ENCODE measurements around the gene KCNG1. TPM values are rescaled to one million over a fixed set of nuclear protein-coding genes. Genes with fewer than 3 reads are reported as not detected.

The KCNG1 gene
- total RNA-seq, 8 experiments from 2014 or later = 0.70 to 24.2 (median 5.7) TPM

DNA sequence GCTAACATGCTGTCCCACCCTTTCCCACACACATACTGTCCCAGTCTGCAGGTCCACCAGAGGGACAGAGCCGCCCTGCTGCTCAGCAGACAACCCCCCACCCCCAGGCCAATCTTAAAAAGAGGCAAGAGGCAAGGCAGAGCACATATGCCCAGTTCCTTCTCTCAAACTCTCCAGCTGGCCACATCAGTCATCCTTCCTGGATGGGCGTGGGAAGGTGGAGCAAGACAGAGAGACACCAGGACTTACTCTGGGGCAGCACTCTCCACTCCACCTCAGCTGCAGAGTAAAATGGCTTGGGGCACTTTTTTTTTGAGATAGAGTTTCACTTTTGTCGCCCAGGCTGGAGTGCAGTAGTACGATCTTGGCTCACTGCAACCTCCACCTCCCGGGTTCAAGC, 53.5 kb downstream of the KCNG1 start:
- Histone ChIP-seq H3K4me3 (no peak overlapping the region), H3K4me1 (replicated peaks in 1 of 2) (peaks cover 14 to 20% of the 10 kb centered on the region in 2 donors), H3K27ac (no peak overlapping the region)
- 56 to 100% (median 73%) methylated on average over 1 to 3 of the region's 5 CpGs; no CpG with 5 or more reads in 4 of the 10 experiments for WGBS, 10 experiments
- peak in 2 of 8 experiments; percentile 52 to 53 for ATAC-seq (replicated peaks in 6 of 8)
- in situ Hi-C loops (cut with MboI; ENCODE audit: low pct_unique_long_range_greater_than_20kb in 2 of 9, low sequenced_read_pairs in 9 of 9, unreplicated experiment in 9 of 9) = no loop called here

DNA sequence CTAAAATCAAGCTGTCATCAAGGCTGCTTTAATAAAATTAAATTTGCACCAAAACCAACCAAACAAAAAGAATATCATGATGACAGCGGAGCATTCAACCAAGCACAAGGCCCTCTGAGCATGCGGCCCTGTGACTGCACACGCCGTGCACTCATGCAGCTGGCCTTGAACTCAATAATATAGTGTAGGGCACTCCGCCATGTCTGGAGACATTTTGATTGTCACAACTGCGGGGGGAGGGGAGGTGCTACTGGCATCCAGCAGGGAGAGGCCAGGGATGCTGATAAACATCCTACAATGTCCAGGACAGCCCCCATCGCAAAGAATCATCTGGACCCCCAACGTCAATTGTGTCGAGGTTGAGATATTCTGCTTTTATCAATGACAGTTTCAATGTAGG, 54.6 kb downstream of the KCNG1 start:
- peak in 3 of 8 experiments; percentile 18 to 50 (median 43) for ATAC-seq (replicated peaks in 6 of 8)
- Histone ChIP-seq H3K27ac (peak overlapping the region in 1 of 2 donors; percentile 60), H3K4me3 (no peak overlapping the region), H3K4me1 (replicated peaks in 1 of 2) (peaks cover 14 to 20% of the 10 kb centered on the region in 2 donors)
- in situ Hi-C loops (cut with MboI; ENCODE audit: low pct_unique_long_range_greater_than_20kb in 2 of 9, low sequenced_read_pairs in 9 of 9, unreplicated experiment in 9 of 9) = no loop called here
- 20 to 81% (median 57%) methylated on average over 2 to 9 of the region's 9 CpGs for WGBS, 10 experiments

DNA sequence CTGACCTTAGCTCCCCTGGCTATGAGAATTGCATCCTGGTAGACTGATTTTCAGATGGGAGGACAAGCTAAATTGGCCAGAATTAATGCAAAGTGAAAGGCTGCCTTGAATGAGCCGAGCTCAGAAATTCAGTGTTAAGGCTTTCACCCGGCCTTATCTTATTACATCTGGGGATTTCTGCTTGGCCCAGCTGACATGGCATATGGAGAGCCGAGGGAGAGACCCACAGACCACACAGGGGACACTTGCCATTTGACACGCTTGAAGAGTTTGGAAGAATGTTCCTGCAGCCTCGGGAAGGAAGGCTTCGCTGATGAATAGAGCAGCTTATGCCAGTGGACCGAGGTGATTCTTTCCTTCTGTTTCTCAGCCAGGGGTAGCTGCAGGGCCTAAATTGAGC, 55.3 kb downstream of the KCNG1 start:
- H3K27ac ChIP-seq = peak overlapping the region in 1 of 2 donors; percentile 60
- ATAC-seq (replicated peaks in 6 of 8) = peak in 5 of 8 experiments; percentile 36 to 91 (median 63)

DNA sequence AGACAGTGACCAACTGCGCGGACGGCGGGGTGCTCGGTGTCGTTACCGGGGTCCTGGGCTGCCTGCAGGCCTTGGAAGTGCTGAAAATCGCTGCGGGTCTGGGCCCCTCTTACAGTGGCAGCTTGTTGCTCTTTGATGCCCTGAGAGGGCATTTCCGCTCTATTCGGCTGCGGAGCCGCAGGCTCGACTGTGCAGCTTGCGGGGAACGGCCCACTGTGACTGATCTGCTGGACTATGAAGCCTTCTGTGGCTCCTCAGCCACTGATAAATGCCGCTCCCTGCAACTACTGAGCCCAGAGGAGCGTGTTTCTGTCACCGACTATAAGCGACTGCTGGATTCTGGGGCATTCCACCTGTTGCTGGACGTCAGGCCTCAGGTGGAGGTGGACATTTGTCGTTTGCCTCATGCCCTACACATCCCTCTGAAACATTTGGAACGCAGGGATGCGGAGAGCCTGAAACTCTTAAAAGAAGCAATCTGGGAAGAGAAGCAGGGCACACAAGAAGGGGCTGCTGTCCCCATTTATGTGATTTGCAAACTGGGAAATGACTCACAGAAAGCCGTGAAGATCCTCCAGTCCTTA, 63.3 kb downstream of the KCNG1 start:
- no peak for ATAC-seq (replicated peaks in 6 of 8)
- Histone ChIP-seq H3K27ac (peak overlapping the region; percentile 87 to 98), H3K4me3 (peak overlapping the region; percentile 65 to 98 (median 93)), H3K4me1 (replicated peaks in 1 of 2) (peaks cover 19 to 38% of the 10 kb centered on the region in 2 donors)
- 36 to 100% (median 80%) methylated on average over 1 to 11 of the region's 25 CpGs; no CpG with 5 or more reads in 3 of the 10 experiments for WGBS, 10 experiments
- in situ Hi-C loops (cut with MboI; ENCODE audit: low pct_unique_long_range_greater_than_20kb in 2 of 9, low sequenced_read_pairs in 9 of 9, unreplicated experiment in 9 of 9) = no loop called here

More for the DNA sequence above, 55.3 kb downstream of the KCNG1 start:
- no peak overlapping the region for H3K4me3 ChIP-seq
- WGBS, 10 experiments = 0 to 50% (median 9%) methylated on average over 1 to 7 of the region's 7 CpGs; no CpG with 5 or more reads in 3 of the 10 experiments
- H3K4me1 ChIP-seq (replicated peaks in 1 of 2) = peaks cover 14 to 20% of the 10 kb centered on the region in 2 donors
- in situ Hi-C loops (cut with MboI; ENCODE audit: low pct_unique_long_range_greater_than_20kb in 2 of 9, low sequenced_read_pairs in 9 of 9, unreplicated experiment in 9 of 9) = no loop called here

DNA sequence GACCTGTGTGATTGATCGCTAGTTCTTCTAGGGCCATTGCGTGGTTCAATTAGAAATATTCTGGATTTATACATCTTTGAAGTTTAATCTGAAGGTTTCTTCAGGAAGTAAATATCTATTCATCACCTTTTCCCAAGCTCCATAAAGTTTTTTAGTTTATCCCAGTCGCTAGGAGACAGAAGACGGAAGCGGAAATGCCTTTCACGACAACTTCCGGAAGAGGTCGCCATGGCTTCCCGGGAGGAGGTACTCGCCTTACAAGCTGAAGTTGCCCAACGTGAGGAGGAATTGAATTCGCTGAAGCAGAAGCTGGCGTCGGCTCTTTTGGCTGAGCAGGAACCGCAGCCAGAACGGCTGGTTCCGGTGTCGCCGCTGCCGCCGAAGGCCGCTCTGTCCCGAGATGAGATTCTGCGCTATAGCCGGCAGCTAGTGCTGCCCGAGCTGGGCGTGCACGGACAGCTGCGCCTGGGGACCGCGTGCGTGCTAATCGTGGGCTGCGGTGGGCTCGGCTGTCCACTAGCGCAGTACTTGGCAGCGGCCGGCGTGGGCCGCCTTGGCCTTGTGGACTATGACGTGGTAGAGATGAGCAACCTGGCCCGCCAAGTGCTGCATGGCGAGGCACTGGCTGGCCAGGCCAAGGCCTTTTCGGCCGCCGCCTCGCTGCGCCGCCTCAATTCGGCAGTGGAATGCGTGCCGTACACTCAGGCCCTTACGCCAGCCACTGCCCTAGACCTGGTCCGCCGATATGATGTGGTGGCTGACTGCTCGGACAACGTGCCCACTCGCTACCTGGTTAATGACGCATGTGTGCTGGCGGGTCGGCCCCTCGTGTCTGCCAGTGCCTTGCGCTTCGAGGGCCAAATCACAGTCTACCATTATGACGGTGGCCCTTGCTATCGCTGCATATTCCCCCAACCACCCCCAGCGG, 64.0 kb downstream of the KCNG1 start, which contains the start of gene MOCS3:
Gene MOCS3, plus strand, starts transcription at position 204 of the 928 bp plus-strand sequence. Its CDS starts 25 bp downstream, at position 229.
- 0 to 6% (median 0%) methylated on average over 3 to 37 of the region's 67 CpGs for WGBS, 10 experiments
- H3K27ac ChIP-seq = peak within 1 kb of the TSS; percentile 87 to 98
- H3K4me3 ChIP-seq = peak within 1 kb of the TSS; percentile 65 to 98 (median 93)
- peaks cover 19 to 38% of the 10 kb centered on the region in 2 donors for H3K4me1 ChIP-seq (replicated peaks in 1 of 2)
- in situ Hi-C loops (cut with MboI; ENCODE audit: low pct_unique_long_range_greater_than_20kb in 2 of 9, low sequenced_read_pairs in 9 of 9, unreplicated experiment in 9 of 9) = no loop called here
- peak; percentile 71 to 89 (median 84) for ATAC-seq (replicated peaks in 6 of 8)

DNA sequence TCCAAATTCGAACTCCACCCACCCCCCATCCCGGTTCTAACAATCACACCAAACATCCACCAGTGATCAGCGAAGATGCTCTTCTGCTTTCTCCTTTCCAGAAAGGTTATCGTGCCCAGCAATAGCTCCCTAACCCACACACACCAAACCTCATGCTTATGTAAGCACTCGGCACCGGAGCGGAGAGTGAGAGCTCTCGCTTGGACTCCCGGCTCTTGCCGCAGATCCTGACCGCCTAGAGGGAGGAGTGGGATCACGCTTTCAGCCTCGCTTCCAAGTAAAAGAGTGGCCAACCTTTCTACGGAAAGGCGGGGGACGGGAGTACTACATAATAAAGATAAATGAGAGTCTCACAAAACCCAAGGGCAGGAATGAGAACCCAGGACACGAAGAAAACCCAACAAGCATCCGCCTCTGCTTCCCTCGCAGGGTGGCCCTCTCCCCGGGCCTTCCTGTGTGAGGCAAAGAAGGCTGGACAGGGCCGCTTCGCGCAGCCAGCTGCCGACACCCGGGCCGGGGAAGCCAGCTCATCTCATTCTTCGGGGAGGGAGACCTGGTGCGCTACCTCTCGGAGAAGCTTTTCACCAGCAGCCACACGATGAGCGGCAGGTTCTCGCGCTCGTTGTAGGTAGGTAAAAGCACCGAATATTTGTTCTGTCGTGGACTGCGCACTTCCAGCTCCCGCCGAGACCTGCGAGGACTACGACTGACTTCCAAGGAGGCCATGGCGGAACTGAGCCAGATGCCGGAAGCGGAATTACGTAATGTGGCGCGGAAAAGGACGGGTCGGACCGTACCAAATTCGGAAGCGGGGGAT, 64.9 kb downstream of the KCNG1 start, which contains the start of gene DPM1:
Gene DPM1, minus strand, starts transcription at position 735 of the 817 bp plus-strand sequence. Its CDS starts 9 bp downstream, at position 726.
- Histone ChIP-seq H3K4me1 (replicated peaks in 1 of 2) (peaks cover 19 to 38% of the 10 kb centered on the region in 2 donors), H3K4me3 (peak within 1 kb of the TSS; percentile 65 to 98 (median 93)), H3K27ac (peak within 1 kb of the TSS; percentile 87 to 98)
- in situ Hi-C loops (cut with MboI; ENCODE audit: low pct_unique_long_range_greater_than_20kb in 2 of 9, low sequenced_read_pairs in 9 of 9, unreplicated experiment in 9 of 9) = no loop called here
- ATAC-seq (replicated peaks in 6 of 8) = peak; percentile 67 to 87 (median 84)
- WGBS, 10 experiments = 0 to 2% (median 0%) methylated on average over 1 to 35 of the region's 52 CpGs

DNA sequence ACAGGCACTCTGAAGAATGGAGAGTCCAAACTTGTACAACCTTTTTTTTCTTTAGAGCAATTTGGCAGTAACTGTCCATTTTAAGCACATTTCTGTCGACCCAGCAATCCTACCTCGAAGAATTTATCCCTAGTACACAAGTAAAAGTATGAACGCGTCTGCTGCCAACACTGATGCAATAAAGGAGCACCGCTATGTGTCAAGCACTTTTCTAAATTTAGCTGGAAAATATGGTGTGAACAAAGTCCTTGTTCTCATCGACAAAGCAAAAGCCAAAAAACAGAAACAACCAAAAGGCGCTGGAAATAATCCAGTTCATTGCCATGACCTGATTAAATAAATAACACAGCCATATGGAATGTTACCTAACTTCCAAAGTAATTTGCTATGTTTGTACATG, 65.6 kb downstream of the KCNG1 start:
- no peak overlapping the region for H3K27ac ChIP-seq
- no peak for ATAC-seq (replicated peaks in 6 of 8)
- 0 to 62% (median 19%) methylated on average over 2 to 7 of the region's 7 CpGs for WGBS, 10 experiments
- H3K4me1 ChIP-seq (replicated peaks in 1 of 2) = peaks cover 19 to 38% of the 10 kb centered on the region in 2 donors
- in situ Hi-C loops (cut with MboI; ENCODE audit: low pct_unique_long_range_greater_than_20kb in 2 of 9, low sequenced_read_pairs in 9 of 9, unreplicated experiment in 9 of 9) = no loop called here
- H3K4me3 ChIP-seq = peak overlapping the region; percentile 65 to 98 (median 93)

DNA sequence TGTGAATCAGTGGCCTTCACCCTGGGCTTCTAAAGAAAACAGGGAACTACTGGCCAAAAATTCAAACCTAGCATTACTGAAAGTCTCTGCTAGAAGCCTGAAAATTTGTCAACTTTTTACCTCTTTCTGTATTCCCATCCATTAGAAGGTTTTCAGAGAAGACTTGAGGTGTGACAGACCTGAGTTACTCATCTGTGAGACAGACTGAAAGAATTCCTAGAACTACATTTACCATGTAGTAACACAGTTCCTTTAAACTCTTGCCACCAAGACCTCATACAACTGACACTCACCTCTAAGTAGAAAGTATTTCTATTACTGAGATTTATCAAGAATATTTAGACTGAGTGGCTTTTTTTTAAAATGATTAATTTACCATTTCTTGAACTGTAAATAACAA, 69.1 kb downstream of the KCNG1 start:
- in situ Hi-C loops (cut with MboI; ENCODE audit: low pct_unique_long_range_greater_than_20kb in 2 of 9, low sequenced_read_pairs in 9 of 9, unreplicated experiment in 9 of 9) = no loop called here
- Histone ChIP-seq H3K4me3 (no peak overlapping the region), H3K27ac (no peak overlapping the region), H3K4me1 (replicated peaks in 1 of 2) (peaks cover 4 to 18% of the 10 kb centered on the region in 2 donors)
- ATAC-seq (replicated peaks in 6 of 8) = no peak

Other genes with a start within 250 kb of the KCNG1 start
- gene BCAS4, start 228.0 kb downstream of the KCNG1 start, total RNA-seq = 10 to 100 TPM in 4 of 8 experiments, 1 to 10 TPM in 4; 2.4 to 20.3 (median 12.0) TPM
- gene ADNP, start 91.7 kb downstream of the KCNG1 start, total RNA-seq = 100 to 1,000 TPM in 1 of 8 experiments, 10 to 100 TPM in 7; 11.6 to 121 (median 55.7) TPM
- 10 to 100 TPM; 44.3 to 99.6 (median 66.4) TPM for gene DPM1, start 64.6 kb downstream of the KCNG1 start, total RNA-seq
- 1 to 10 TPM; 4.1 to 9.3 (median 6.0) TPM for gene MOCS3, start 64.3 kb downstream of the KCNG1 start, total RNA-seq